ENCODE results near the gene TLX3. TPM values are rescaled to one million over a fixed set of nuclear protein-coding genes. Genes with fewer than 3 reads are reported as not detected.
A peak's percentile ranks its signal among the peaks of the same experiment; 100 is the strongest.

TLX3 gene
- total RNA-seq, 1 donor from 2014 or later = not detected

- Mint-ChIP-seq H3K9me3 (no peaks in the 10 kb centered on the region), H3K27me3 (ENCODE audit: insufficient read depth, low read depth) (peaks cover 17% of the 10 kb centered on the region), H3K4me3 (no peak overlapping the region), H3K4me1 (no peaks in the 10 kb centered on the region), H3K36me3 (no peaks in the 10 kb centered on the region), H3K27ac (no peak overlapping the region)
- no peaks in the 10 kb centered on the region for H3K4me1 ChIP-seq
- no peak overlapping the region for H3K27ac ChIP-seq
- H3K9me3 ChIP-seq (ENCODE audit: low read depth) = no peaks in the 10 kb centered on the region
- DNase-seq (ENCODE audit: low spot score) = no peak
- no peaks in the 10 kb centered on the region for H3F3A ChIP-seq (ENCODE audit: low read depth)
- H3K4me2 ChIP-seq = no peak overlapping the region
- no peaks in the 10 kb centered on the region for H3K36me3 ChIP-seq
- H3K27me3 ChIP-seq = peaks cover 94% of the 10 kb centered on the region
- H3K4me3 ChIP-seq = no peak overlapping the region
- H3K9ac ChIP-seq = no peak overlapping the region
- H2AFZ ChIP-seq (replicated peaks) = no peak overlapping the region
- H4K20me1 ChIP-seq (ENCODE audit: low read depth) = no peaks in the 10 kb centered on the region
- H3K79me2 ChIP-seq (ENCODE audit: low read depth) = no peaks in the 10 kb centered on the region
- no peak for TF ChIP-seq CTCF (IDR thresholded peaks at IDR 0.05)
- no peak for TF ChIP-seq EZH2 (IDR thresholded peaks at IDR 0.05)
- no peak for TF ChIP-seq EZH2phosphoT487 (IDR thresholded peaks at IDR 0.05)
Measured at GRCh38 chr5:171335616-171336015, 26.6 kb downstream of the TLX3 start.

GRCh38 chr5:171336521-171337209 is 27.6 kb downstream of the TLX3 start:
- TF ChIP-seq EZH2 (IDR thresholded peaks at IDR 0.05) (peak; percentile 61), CTCF (IDR thresholded peaks at IDR 0.05) (peak; percentile 71), EZH2phosphoT487 (IDR thresholded peaks at IDR 0.05) (peak; percentile 49)
- Histone ChIP-seq H3K4me3 (peak overlapping the region; percentile 39), H3K4me2 (peak overlapping the region; percentile 71), H3K27ac (no peak overlapping the region), H4K20me1 (ENCODE audit: low read depth) (no peaks in the 10 kb centered on the region), H3K79me2 (ENCODE audit: low read depth) (no peaks in the 10 kb centered on the region), H3F3A (ENCODE audit: low read depth) (no peaks in the 10 kb centered on the region), H3K4me1 (no peaks in the 10 kb centered on the region), H2AFZ (replicated peaks) (peak overlapping the region; percentile 94), H3K36me3 (no peaks in the 10 kb centered on the region), H3K27me3 (peaks cover 88% of the 10 kb centered on the region), H3K9me3 (ENCODE audit: low read depth) (no peaks in the 10 kb centered on the region), H3K9ac (no peak overlapping the region)
- Mint-ChIP-seq H3K4me1 (no peaks in the 10 kb centered on the region), H3K27ac (no peak overlapping the region), H3K9me3 (no peaks in the 10 kb centered on the region), H3K27me3 (ENCODE audit: insufficient read depth, low read depth) (peaks cover 17% of the 10 kb centered on the region), H3K36me3 (no peaks in the 10 kb centered on the region), H3K4me3 (peak overlapping the region; percentile 76)
- peak; percentile 73 for DNase-seq (ENCODE audit: low spot score)

GRCh38 chr5:171337210-171337569 is 28.1 kb downstream of the TLX3 start:
- H3K4me3 Mint-ChIP-seq = peak overlapping the region; percentile 76
- DNase-seq (ENCODE audit: low spot score) = no peak

More at GRCh38 chr5:171337210-171337569, 28.1 kb downstream of the TLX3 start:
- no peaks in the 10 kb centered on the region for H3K36me3 ChIP-seq
- H2AFZ ChIP-seq (replicated peaks) = peak overlapping the region; percentile 94
- H4K20me1 ChIP-seq (ENCODE audit: low read depth) = no peaks in the 10 kb centered on the region
- no peaks in the 10 kb centered on the region for H3K4me1 Mint-ChIP-seq
- no peaks in the 10 kb centered on the region for H3F3A ChIP-seq (ENCODE audit: low read depth)
- H3K4me3 ChIP-seq = peak overlapping the region; percentile 39
- H3K27ac Mint-ChIP-seq = no peak overlapping the region
- peak overlapping the region; percentile 71 for H3K4me2 ChIP-seq
- H3K4me1 ChIP-seq = no peaks in the 10 kb centered on the region
- no peaks in the 10 kb centered on the region for H3K79me2 ChIP-seq (ENCODE audit: low read depth)
- peaks cover 14% of the 10 kb centered on the region for H3K27me3 Mint-ChIP-seq (ENCODE audit: insufficient read depth, low read depth)
- TF ChIP-seq EZH2 (IDR thresholded peaks at IDR 0.05) (peak; percentile 15), CTCF (IDR thresholded peaks at IDR 0.05) (no peak), EZH2phosphoT487 (IDR thresholded peaks at IDR 0.05) (no peak)
- H3K9me3 Mint-ChIP-seq = no peaks in the 10 kb centered on the region
- no peak overlapping the region for H3K9ac ChIP-seq
- no peaks in the 10 kb centered on the region for H3K9me3 ChIP-seq (ENCODE audit: low read depth)
- H3K27ac ChIP-seq = no peak overlapping the region
- no peaks in the 10 kb centered on the region for H3K36me3 Mint-ChIP-seq
- peaks cover 83% of the 10 kb centered on the region for H3K27me3 ChIP-seq
